HEK293 (cell line): ENCODE data around the gene PIK3CD.
A peak's percentile ranks its signal among the peaks of the same experiment; 100 is the strongest.

Experiments used
- CTCF ChIA-PET: fragments of 350-600 bp; formaldehyde crosslinking; extraction: SDS; loops from one replicate; lab custom pipeline; 2021; ENCODE audit warnings: antibody characterized with exemption; lab: Yijun Ruan, JAX
- POLR2A ChIA-PET: fragments of 300-600 bp; formaldehyde crosslinking; extraction: SDS; loops from one replicate; lab custom pipeline; 2020; ENCODE audit warnings: antibody characterized with exemption, inconsistent platforms; lab: Yijun Ruan, JAX
- H3K27ac ChIP-seq: fragments of 200-500 bp; sonication (Bioruptor generic); 2 replicates; pipeline ENCODE4 v1.5.1; 2014; ENCODE audit warnings: low read depth, low read length, control low read depth, inconsistent platforms; ENCODE audit errors: extremely low read depth
- H3K36me3 ChIP-seq, 2 experiments: fragments of 200-500 bp in 1 of 2; sonication (Bioruptor generic) in 1 of 2; 1 replicate in 1 of 2; 2 replicates in 1 of 2; pipeline ENCODE4 v1.5.1; 2014 to 2017; ENCODE audit warnings: inconsistent platforms in 2 of 2, low read length in 2 of 2; ENCODE audit not compliant: control insufficient read depth in 2 of 2, insufficient read depth in 1 of 2
- H3K4me1 ChIP-seq: fragments of 200-500 bp; sonication (Bioruptor generic); 2 replicates; pipeline ENCODE4 v1.5.1; 2014; ENCODE audit warnings: mild to moderate bottlenecking, low read length, inconsistent platforms; ENCODE audit not compliant: control insufficient read depth, insufficient read depth
- H3K4me3 ChIP-seq: 2 replicates; pipeline ENCODE4 v1.5.1; 2011; ENCODE audit warnings: low read depth, mild to moderate bottlenecking, control low read depth, low read length, moderate library complexity
- H3K9me3 ChIP-seq: fragments of 200-500 bp; sonication (Bioruptor generic); 2 replicates; pipeline ENCODE4 v1.5.1; 2014; ENCODE audit warnings: low read depth, low read length, inconsistent platforms; ENCODE audit not compliant: control insufficient read depth, insufficient read depth
- GLI4 ChIP-seq: fragments of 450-650 bp; formaldehyde crosslinking; IDR thresholded peaks from 2 replicates; pipeline ENCODE4 v1.5.1; 2016; ENCODE audit warnings: missing biosample characterization, missing genetic modification characterization
- GLIS2 ChIP-seq: fragments of 450-650 bp; formaldehyde crosslinking; IDR thresholded peaks from 2 replicates; pipeline ENCODE4 v1.5.1; 2016; ENCODE audit warnings: missing biosample characterization, missing genetic modification characterization
- HIC1 ChIP-seq: fragments of 450-650 bp; formaldehyde crosslinking; IDR thresholded peaks from 2 replicates; pipeline ENCODE4 v1.5.1; 2016; ENCODE audit warnings: missing biosample characterization, missing genetic modification characterization
- REPIN1 ChIP-seq: fragments of 450-650 bp; formaldehyde crosslinking; IDR thresholded peaks from 2 replicates; pipeline ENCODE4 v1.5.1; 2017; ENCODE audit warnings: missing biosample characterization, missing genetic modification characterization, low read depth
- SETDB1 ChIP-seq: IDR thresholded peaks from one replicate; pipeline ENCODE4 v1.6.1; 2017; ENCODE audit warnings: mild to moderate bottlenecking, low read length, moderate library complexity, mixed read lengths; ENCODE audit not compliant: insufficient read length
- ZBTB7A ChIP-seq: fragments of 450-650 bp; formaldehyde crosslinking; IDR thresholded peaks from 2 replicates; pipeline ENCODE4 v1.5.1; 2016; ENCODE audit warnings: low read depth, missing biosample characterization, missing genetic modification characterization
- ZFP41 ChIP-seq: fragments of 450-650 bp; formaldehyde crosslinking; IDR thresholded peaks from 2 replicates; pipeline ENCODE4 v1.5.1; 2016; ENCODE audit warnings: missing biosample characterization, missing genetic modification characterization, borderline replicate concordance
- ZNF157 ChIP-seq: fragments of 450-650 bp; formaldehyde crosslinking; IDR thresholded peaks from 2 replicates; pipeline ENCODE4 v1.5.1; 2016; ENCODE audit warnings: missing biosample characterization, missing genetic modification characterization
- ZNF169 ChIP-seq: fragments of 450-650 bp; formaldehyde crosslinking; IDR thresholded peaks from 2 replicates; pipeline ENCODE4 v1.5.1; 2016; ENCODE audit warnings: missing biosample characterization, missing genetic modification characterization
- ZNF175 ChIP-seq: fragments of 450-650 bp; formaldehyde crosslinking; IDR thresholded peaks from 2 replicates; pipeline ENCODE4 v1.5.1; 2016; ENCODE audit warnings: missing biosample characterization, missing genetic modification characterization
- ZNF18 ChIP-seq: fragments of 450-650 bp; formaldehyde crosslinking; IDR thresholded peaks from 2 replicates; pipeline ENCODE4 v1.5.1; 2016; ENCODE audit warnings: missing biosample characterization, missing genetic modification characterization
- ZNF221 ChIP-seq: fragments of 450-650 bp; formaldehyde crosslinking; IDR thresholded peaks from 2 replicates; pipeline ENCODE4 v1.5.1; 2017; ENCODE audit warnings: missing biosample characterization, missing genetic modification characterization, borderline replicate concordance
- ZNF416 ChIP-seq: fragments of 450-650 bp; formaldehyde crosslinking; IDR thresholded peaks from 2 replicates; pipeline ENCODE4 v1.5.1; 2016; ENCODE audit warnings: missing biosample characterization, missing genetic modification characterization
- ZNF423 ChIP-seq: fragments of 450-650 bp; formaldehyde crosslinking; IDR thresholded peaks from 2 replicates; pipeline ENCODE4 v1.5.1; 2016; ENCODE audit warnings: missing biosample characterization, missing genetic modification characterization
- ZNF433 ChIP-seq: fragments of 450-650 bp; formaldehyde crosslinking; IDR thresholded peaks from 2 replicates; pipeline ENCODE4 v1.5.1; 2016; ENCODE audit warnings: missing biosample characterization, missing genetic modification characterization, low read depth
- ZNF658 ChIP-seq: fragments of 450-650 bp; formaldehyde crosslinking; IDR thresholded peaks from 2 replicates; pipeline ENCODE4; 2016; ENCODE audit warnings: missing biosample characterization, missing genetic modification characterization
- ZNF660 ChIP-seq: fragments of 450-650 bp; IDR thresholded peaks from 2 replicates; pipeline ENCODE4 v1.5.1; 2018; ENCODE audit warnings: missing biosample characterization, mild to moderate bottlenecking, missing genetic modification characterization
- ZNF677 ChIP-seq: fragments of 450-650 bp; IDR thresholded peaks from 2 replicates; pipeline ENCODE4 v1.5.0; 2018; ENCODE audit warnings: missing biosample characterization, mild to moderate bottlenecking, missing genetic modification characterization, moderate library complexity
- ZNF701 ChIP-seq: fragments of 450-650 bp; formaldehyde crosslinking; IDR thresholded peaks from 2 replicates; pipeline ENCODE4 v1.5.1; 2016; ENCODE audit warnings: missing biosample characterization, missing genetic modification characterization
- ZNF76 ChIP-seq: fragments of 450-650 bp; formaldehyde crosslinking; IDR thresholded peaks from 2 replicates; pipeline ENCODE4; 2016; ENCODE audit warnings: low read depth, missing biosample characterization, missing genetic modification characterization, borderline replicate concordance
- ZNF785 ChIP-seq: fragments of 450-650 bp; formaldehyde crosslinking; IDR thresholded peaks from 2 replicates; pipeline ENCODE4 v1.5.1; 2016; ENCODE audit warnings: missing biosample characterization, missing genetic modification characterization
- TF ChIP-seq, protein P1 (sequence below): fragments of 450-650 bp; formaldehyde crosslinking; IDR thresholded peaks from 2 replicates; pipeline ENCODE4 v1.5.1; 2016; ENCODE audit warnings: missing biosample characterization, missing genetic modification characterization, low read depth
- TF ChIP-seq, protein P2 (sequence below): fragments of 450-650 bp; formaldehyde crosslinking; IDR thresholded peaks from 2 replicates; pipeline ENCODE4 v1.5.1; 2017; ENCODE audit warnings: missing biosample characterization, missing genetic modification characterization
- TF ChIP-seq, protein P3 (sequence below): fragments of 450-650 bp; formaldehyde crosslinking; IDR thresholded peaks from 2 replicates; pipeline ENCODE4 v1.5.1; 2017; ENCODE audit warnings: missing biosample characterization, missing genetic modification characterization

Gene PIK3CD

GRCh38 chr1:9689971-9690381 is 38.4 kb downstream of the PIK3CD start (continued):
- TF ChIP-seq, protein P1, sequence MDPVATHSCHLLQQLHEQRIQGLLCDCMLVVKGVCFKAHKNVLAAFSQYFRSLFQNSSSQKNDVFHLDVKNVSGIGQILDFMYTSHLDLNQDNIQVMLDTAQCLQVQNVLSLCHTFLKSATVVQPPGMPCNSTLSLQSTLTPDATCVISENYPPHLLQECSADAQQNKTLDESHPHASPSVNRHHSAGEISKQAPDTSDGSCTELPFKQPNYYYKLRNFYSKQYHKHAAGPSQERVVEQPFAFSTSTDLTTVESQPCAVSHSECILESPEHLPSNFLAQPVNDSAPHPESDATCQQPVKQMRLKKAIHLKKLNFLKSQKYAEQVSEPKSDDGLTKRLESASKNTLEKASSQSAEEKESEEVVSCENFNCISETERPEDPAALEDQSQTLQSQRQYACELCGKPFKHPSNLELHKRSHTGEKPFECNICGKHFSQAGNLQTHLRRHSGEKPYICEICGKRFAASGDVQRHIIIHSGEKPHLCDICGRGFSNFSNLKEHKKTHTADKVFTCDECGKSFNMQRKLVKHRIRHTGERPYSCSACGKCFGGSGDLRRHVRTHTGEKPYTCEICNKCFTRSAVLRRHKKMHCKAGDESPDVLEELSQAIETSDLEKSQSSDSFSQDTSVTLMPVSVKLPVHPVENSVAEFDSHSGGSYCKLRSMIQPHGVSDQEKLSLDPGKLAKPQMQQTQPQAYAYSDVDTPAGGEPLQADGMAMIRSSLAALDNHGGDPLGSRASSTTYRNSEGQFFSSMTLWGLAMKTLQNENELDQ (tag by site-specific recombination), result no peak
- no peak for TF ChIP-seq ZNF221 (tag by site-specific recombination)
- peak; percentile 84 for TF ChIP-seq GLIS2 (tag by site-specific recombination)
- peak; percentile 53; the same call in 1 of the 2 replicates for TF ChIP-seq ZNF423
- TF ChIP-seq ZNF169, result no peak
- TF ChIP-seq ZNF701 (tag by site-specific recombination), result no peak
- no peak for TF ChIP-seq HIC1
- no peak for TF ChIP-seq SETDB1
- no peak for TF ChIP-seq ZFP41 (tag by site-specific recombination)
- 0 out of 2 replicates have a peak, but pooled peaks have one; percentile 12 for TF ChIP-seq ZBTB7A
- TF ChIP-seq ZNF658 (tag by site-specific recombination), result no peak
- no peak for TF ChIP-seq ZNF416
- TF ChIP-seq REPIN1 (tag by site-specific recombination), result no peak

GRCh38 chr1:9690440-9691107 is 39.0 kb downstream of the PIK3CD start:
- Histone ChIP-seq H3K27ac (no peak overlapping the region), H3K36me3 (no peaks in the 10 kb centered on the region), H3K9me3 (no peaks in the 10 kb centered on the region), H3K4me1 (no peaks in the 10 kb centered on the region), H3K4me3 (no peak overlapping the region)
- ChIA-PET CTCF (interaction anchor here (0.6 to 2.6 kb wide), 8 partner anchors 11 to 684 kb away, joined by 3 to 9 read pairs (median 3); no protein-coding TSS in a partner anchor), POLR2A (interaction anchor here (0.6 kb wide), 1 partner anchor 127 kb away, joined by 8 read pairs; no protein-coding TSS in a partner anchor)
- TF ChIP-seq ZNF433 (tag by site-specific recombination), result no peak
- no peak for TF ChIP-seq ZNF175 (tag by site-specific recombination)
- no peak for TF ChIP-seq ZNF677 (tag by site-specific recombination)
- no peak for TF ChIP-seq ZNF785 (tag by site-specific recombination)
- TF ChIP-seq, protein P2, sequence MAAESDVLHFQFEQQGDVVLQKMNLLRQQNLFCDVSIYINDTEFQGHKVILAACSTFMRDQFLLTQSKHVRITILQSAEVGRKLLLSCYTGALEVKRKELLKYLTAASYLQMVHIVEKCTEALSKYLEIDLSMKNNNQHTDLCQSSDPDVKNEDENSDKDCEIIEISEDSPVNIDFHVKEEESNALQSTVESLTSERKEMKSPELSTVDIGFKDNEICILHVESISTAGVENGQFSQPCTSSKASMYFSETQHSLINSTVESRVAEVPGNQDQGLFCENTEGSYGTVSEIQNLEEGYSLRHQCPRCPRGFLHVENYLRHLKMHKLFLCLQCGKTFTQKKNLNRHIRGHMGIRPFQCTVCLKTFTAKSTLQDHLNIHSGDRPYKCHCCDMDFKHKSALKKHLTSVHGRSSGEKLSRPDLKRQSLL, result no peak
- no peak for TF ChIP-seq ZNF660 (tag by site-specific recombination)
- TF ChIP-seq ZNF157 (tag by site-specific recombination), result no peak
- TF ChIP-seq, protein P3, sequence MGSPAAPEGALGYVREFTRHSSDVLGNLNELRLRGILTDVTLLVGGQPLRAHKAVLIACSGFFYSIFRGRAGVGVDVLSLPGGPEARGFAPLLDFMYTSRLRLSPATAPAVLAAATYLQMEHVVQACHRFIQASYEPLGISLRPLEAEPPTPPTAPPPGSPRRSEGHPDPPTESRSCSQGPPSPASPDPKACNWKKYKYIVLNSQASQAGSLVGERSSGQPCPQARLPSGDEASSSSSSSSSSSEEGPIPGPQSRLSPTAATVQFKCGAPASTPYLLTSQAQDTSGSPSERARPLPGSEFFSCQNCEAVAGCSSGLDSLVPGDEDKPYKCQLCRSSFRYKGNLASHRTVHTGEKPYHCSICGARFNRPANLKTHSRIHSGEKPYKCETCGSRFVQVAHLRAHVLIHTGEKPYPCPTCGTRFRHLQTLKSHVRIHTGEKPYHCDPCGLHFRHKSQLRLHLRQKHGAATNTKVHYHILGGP (tag by site-specific recombination), result no peak
- TF ChIP-seq GLI4 (tag by site-specific recombination), result no peak
- TF ChIP-seq ZNF18, result no peak
- no peak for TF ChIP-seq ZNF76 (tag by site-specific recombination)
